ENCODE data around the gene MRPL14.

GRCh38 chr6:44079672-44080071 lies 47.6 kb downstream of the MRPL14 start:
- TF ChIP-seq CTCF (IDR thresholded peaks at IDR 0.05) (no peak), POLR2A (IDR thresholded peaks at IDR 0.05) (no peak)

All from testis (tissue), 2 donors.